T-helper 17 cell (primary cell): ENCODE measurements around the gene DLL4. TPM values are rescaled to one million over a fixed set of nuclear protein-coding genes. Genes with fewer than 3 reads are reported as not detected.

Source experiments
- total RNA-seq, 4 donors: library from RNA in 2 of 4; stranded (reverse) in 2 of 4; gene quantifications; one replicate each; pipeline ENCODE4 v1.2.3 and lab custom pipeline; 2022 to 2026

The DLL4 gene
- total RNA-seq, 2 donors from 2014 or later, result not detected

Other genes with a start within 250 kb of the DLL4 start
- gene RAD51, start 234.2 kb upstream of the DLL4 start, total RNA-seq, result 1 to 10 TPM; 1.5 to 2.0 TPM
- gene RMDN3, start 174.1 kb upstream of the DLL4 start, total RNA-seq, result 10 to 100 TPM; 31.4 to 33.1 TPM
- 10 to 100 TPM; 16.4 to 20.5 TPM for gene GCHFR, start 165.3 kb upstream of the DLL4 start, total RNA-seq
- gene C15orf62, start 159.4 kb upstream of the DLL4 start, total RNA-seq, result 1 to 10 TPM in 1 of 2 donors, under 1 TPM in 1; 0.89 to 1.2 TPM
- gene ZFYVE19, start 122.3 kb upstream of the DLL4 start, total RNA-seq, result 10 to 100 TPM; 19.5 to 22.7 TPM
- 10 to 100 TPM; 24.1 to 27.7 TPM for gene DNAJC17, start 121.9 kb upstream of the DLL4 start, total RNA-seq
- not detected for gene PPP1R14D, start 100.6 kb upstream of the DLL4 start, total RNA-seq
- 1 to 10 TPM; 2.5 to 4.1 TPM for gene SPINT1, start 85.3 kb upstream of the DLL4 start, total RNA-seq
- gene RHOV, start 55.1 kb upstream of the DLL4 start, total RNA-seq, result under 1 TPM in 1 of 2 donors, not detected in 1; 0.18 TPM
- 10 to 100 TPM; 13.6 to 18.4 TPM for gene VPS18, start 34.9 kb upstream of the DLL4 start, total RNA-seq
- gene CHAC1, start 24.1 kb downstream of the DLL4 start, total RNA-seq, result under 1 TPM; 0.35 to 0.70 TPM
- gene INO80, start 186.9 kb downstream of the DLL4 start, total RNA-seq, result 10 to 100 TPM; 28.5 to 37.5 TPM